Muscle layer of duodenum (tissue), 2 donors: ENCODE measurements around the gene CREB3.

Experiments used
- H3K27ac ChIP-seq: one replicate; pipeline ENCODE4 v1.7.0; 2013; ENCODE audit warnings: mild to moderate bottlenecking, low read length
- H3K27me3 ChIP-seq: one replicate; pipeline ENCODE4 v1.7.0; 2013; ENCODE audit warnings: low read depth, mild to moderate bottlenecking, control low read depth, low read length
- H3K36me3 ChIP-seq, 2 donors: one replicate each; pipeline ENCODE4 v1.7.0; 2013; ENCODE audit warnings: low read length in 2 of 2, control low read depth in 1 of 2, mild to moderate bottlenecking in 1 of 2; ENCODE audit not compliant: insufficient read depth in 2 of 2, control insufficient read depth in 1 of 2
- H3K4me1 ChIP-seq, 2 donors: one replicate each; pipeline ENCODE4 v1.7.0; 2013; ENCODE audit warnings: low read length in 2 of 2, mild to moderate bottlenecking in 2 of 2, control low read depth in 1 of 2, moderate library complexity in 1 of 2; ENCODE audit not compliant: insufficient read depth in 2 of 2, control insufficient read depth in 1 of 2
- H3K4me3 ChIP-seq, 2 donors: one replicate each; pipeline ENCODE4 v1.7.0; 2013; ENCODE audit warnings: low read length in 2 of 2, low read depth in 1 of 2, mild to moderate bottlenecking in 1 of 2
- H3K9me3 ChIP-seq, 2 donors: one replicate each; pipeline ENCODE4 v1.7.0; 2013; ENCODE audit warnings: low read length in 2 of 2, control low read depth in 1 of 2, mild to moderate bottlenecking in 1 of 2; ENCODE audit not compliant: control insufficient read depth in 1 of 2
- donor health status: healthy.

Gene CREB3

DNA sequence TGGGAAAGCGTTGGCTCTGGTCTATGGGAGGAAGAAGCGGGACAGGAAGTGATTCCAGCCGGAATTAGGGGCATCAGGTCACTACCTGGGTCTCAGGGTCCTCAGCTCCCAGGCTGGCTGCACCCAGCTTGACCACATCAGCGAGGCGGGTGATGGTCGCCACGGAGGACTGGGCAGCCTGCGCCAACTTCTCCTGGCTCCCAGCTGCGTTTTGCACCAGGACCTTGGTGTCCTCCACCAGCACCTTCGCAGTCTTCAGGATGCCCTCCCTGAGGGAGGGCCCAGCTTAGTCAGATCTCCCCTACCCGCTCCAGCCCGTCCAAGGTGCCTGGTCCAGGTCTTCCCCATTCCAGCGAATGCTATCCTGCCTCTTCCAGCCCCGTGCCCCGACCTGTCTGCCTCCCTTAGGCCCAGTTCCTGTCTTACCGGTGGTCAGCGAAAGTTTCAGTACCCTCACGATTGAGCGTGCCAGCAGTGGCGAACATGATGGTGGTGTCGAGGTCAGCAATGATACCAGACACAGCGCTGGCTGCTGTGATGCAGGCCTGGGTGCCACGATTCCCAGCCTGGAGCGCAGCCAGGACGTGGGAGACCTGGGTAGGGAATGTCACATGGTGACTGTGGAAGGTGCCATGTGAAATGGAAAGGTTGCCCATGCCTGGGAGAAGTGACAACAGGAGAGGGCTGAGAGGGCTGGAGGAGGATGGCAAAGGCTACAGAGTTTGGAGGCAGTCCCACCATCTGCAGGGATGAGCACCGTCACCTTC, 28.4 kb upstream of the CREB3 start:
- Histone ChIP-seq H3K27me3 (no peaks in the 10 kb centered on the region), H3K9me3 (no peaks in the 10 kb centered on the region), H3K4me1 (no peaks in the 10 kb centered on the region), H3K36me3 (peaks cover 96 to 98% of the 10 kb centered on the region in 2 donors), H3K4me3 (no peak overlapping the region), H3K27ac (no peak overlapping the region)

DNA sequence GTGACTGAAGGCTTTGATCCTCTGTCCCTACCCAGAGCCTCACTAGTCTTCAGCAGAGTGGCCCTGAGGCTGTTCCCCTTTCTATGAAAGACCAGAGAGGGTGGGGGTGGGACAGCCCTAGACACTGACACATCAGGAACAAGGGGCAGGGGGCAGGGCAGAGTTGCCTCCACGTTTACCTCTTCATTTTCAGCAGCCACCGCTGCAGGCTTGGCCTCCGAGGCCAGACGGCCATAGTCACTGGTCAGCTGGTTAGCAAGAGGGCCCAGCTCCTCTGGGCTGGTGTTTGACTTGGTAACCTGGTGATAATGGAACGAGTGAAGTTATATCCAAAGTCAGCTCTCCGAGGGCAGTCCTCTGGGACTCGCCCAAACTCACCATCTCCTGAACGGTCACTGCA, 27.1 kb upstream of the CREB3 start:
- H3K4me1 ChIP-seq = no peaks in the 10 kb centered on the region
- H3K36me3 ChIP-seq = peaks cover 87 to 90% of the 10 kb centered on the region in 2 donors
- no peak overlapping the region for H3K27ac ChIP-seq
- no peaks in the 10 kb centered on the region for H3K27me3 ChIP-seq
- no peaks in the 10 kb centered on the region for H3K9me3 ChIP-seq
- H3K4me3 ChIP-seq = no peak overlapping the region

DNA sequence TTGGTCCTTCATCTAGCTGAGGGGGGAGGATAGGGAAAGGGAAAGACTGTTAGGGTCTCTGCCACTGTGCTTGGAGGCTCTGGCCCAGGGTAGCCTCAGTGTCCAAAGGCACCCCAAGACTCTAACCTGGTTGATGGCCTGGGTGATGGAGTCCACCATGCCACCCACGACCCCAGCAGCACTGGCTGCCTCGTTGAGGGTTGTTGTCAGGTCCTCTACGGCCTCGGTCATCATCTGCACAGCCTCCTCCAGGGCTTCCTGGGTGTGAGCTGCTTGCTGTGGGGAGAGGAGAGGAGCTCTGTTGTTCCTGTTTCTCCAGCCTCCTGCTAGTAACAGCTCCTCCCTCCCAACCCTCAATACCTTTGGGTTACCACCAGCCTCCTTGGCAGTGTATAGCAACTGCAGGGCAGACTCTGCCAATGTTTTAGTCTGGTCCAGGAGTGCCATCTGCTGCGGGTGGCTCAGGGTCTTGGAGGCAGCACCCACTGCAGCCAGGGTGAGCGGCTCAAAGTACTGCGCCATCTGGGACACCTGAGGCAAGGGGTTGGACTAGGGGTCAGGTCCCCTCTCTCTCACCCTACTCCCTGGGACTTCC, 26.5 kb upstream of the CREB3 start:
- Histone ChIP-seq H3K36me3 (peaks cover 87 to 91% of the 10 kb centered on the region in 2 donors), H3K27me3 (no peaks in the 10 kb centered on the region), H3K4me1 (no peaks in the 10 kb centered on the region), H3K9me3 (no peaks in the 10 kb centered on the region), H3K4me3 (no peak overlapping the region), H3K27ac (no peak overlapping the region)

DNA sequence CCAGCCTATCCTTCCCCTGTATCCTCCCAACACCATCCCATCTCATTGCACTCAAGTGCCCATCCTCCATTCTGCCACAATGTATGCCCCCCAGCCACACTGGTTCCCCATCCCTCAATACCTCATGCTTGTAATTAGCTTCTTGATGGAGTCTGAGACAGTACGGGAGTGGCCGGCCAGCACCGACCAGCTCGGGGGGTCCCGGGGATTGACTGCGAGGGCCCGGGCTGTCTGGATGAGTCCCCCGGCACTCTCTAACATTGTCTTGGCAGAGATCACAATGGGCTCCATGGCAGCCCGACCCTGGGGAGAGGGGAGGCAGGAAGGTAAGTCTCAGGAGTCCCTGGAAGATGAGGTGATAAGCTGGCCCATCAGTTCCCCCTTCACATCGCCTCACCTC, 25.5 kb upstream of the CREB3 start:
- peaks cover 87 to 91% of the 10 kb centered on the region in 2 donors for H3K36me3 ChIP-seq
- H3K27ac ChIP-seq = no peak overlapping the region
- no peaks in the 10 kb centered on the region for H3K27me3 ChIP-seq
- H3K9me3 ChIP-seq = no peaks in the 10 kb centered on the region
- H3K4me3 ChIP-seq = no peak overlapping the region
- H3K4me1 ChIP-seq = no peaks in the 10 kb centered on the region

DNA sequence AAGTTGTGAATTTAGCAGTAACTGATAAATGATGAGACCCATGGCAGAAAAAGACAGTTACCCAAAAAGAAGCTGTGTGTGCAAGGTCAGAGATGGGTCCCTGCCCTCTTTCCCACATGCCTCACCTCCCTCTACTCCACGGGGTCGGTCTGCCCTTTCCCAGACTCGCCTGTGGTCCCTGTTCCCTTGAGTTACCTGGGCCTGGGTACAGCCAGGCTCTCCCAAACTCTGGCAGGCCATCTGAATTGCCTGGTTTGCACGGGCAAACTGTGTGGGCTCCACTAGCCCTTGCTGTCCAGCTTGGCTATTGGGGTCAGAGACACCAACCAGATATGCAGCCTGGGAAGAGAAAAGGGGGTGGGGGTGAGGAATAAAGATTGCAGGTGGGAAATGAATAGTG, 24.3 kb upstream of the CREB3 start:
- Histone ChIP-seq H3K4me3 (no peak overlapping the region), H3K27me3 (no peaks in the 10 kb centered on the region), H3K4me1 (no peaks in the 10 kb centered on the region), H3K27ac (no peak overlapping the region), H3K36me3 (peaks cover 88 to 92% of the 10 kb centered on the region in 2 donors), H3K9me3 (no peaks in the 10 kb centered on the region)

DNA sequence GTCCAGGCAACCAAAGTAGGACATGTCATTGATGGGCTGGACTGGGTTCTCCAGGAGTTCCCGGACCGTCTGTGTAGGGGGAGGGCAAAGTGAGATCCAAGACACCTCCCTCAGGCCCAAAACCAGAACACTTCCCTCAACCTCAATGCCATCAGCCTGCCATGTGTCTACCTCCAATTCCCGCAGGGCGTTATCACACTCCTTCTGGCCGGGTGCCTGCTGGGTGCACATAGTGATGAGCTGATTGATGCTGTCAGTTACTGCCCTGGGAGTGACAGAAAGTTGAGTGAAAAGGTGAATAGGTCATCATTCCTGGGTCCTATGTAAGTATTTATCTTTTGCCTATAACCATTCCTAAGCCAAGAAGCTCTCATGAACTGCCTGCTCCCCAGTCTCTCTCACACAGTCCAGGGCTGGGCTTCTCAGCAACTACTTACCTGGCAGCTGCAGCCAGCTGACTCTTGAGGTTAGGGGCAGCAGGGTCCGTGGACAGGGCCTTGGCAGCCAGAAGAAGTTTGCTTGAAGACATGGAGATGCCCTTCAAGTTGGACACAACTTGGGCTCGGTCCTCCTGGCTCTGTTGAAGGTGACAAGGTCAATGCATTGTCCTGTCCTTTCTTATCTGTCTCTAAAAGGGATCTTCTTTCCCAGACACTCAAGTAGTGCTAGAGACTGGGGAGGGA, 21.5 kb upstream of the CREB3 start:
- no peak overlapping the region for H3K27ac ChIP-seq

DNA sequence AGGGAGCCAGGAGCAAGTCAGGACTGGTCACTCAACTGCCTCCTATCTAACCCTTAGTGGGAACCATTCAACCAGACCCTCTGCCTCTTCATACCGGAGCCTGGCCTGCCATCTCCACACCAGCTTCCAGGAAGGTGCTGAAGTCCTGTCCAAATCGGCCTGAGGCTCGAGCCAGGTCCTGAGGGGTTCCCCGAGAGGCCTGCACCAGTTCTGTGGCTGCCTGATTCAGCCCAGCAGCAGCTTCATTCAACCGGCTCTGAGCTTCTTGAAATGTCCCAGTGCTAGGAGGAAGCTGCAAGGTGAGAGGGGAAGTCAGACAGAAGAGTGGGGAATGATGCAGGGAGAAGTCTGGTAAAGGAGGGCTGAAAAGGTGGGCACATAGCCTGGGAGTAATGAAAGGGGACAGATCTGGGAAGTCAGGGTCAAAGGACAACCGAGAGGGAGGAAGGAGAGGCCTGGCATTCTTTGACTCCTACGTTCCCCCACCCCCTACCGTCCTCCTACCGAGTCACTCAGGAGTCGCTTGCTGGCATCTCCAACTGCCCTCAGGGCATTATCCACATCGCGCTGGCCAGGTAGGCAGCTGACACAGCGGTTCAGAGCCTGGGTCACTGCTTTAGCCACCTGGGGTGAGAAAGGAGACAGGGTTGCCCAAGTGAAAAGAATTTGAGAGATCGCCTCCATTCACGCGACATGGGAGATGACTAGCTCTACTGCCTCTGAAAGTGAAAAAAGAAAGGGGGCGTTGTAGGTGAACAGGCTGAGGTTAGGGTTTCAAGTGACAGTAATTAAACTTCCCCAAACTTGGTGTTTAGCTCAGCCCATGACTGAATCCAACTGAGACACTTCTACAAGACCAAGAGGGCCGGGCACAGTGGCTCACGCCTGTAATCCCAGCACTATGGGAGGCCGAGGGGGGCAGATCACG, 20.7 kb upstream of the CREB3 start:
- H3K9me3 ChIP-seq = no peaks in the 10 kb centered on the region
- no peaks in the 10 kb centered on the region for H3K27me3 ChIP-seq
- no peaks in the 10 kb centered on the region for H3K4me1 ChIP-seq
- H3K27ac ChIP-seq = no peak overlapping the region
- peaks cover 85 to 92% of the 10 kb centered on the region in 2 donors for H3K36me3 ChIP-seq
- no peak overlapping the region for H3K4me3 ChIP-seq

More for the DNA sequence above, 21.5 kb upstream of the CREB3 start:
- H3K4me1 ChIP-seq = no peaks in the 10 kb centered on the region
- H3K9me3 ChIP-seq = no peaks in the 10 kb centered on the region
- H3K27me3 ChIP-seq = no peaks in the 10 kb centered on the region
- H3K4me3 ChIP-seq = no peak overlapping the region
- peaks cover 85 to 92% of the 10 kb centered on the region in 2 donors for H3K36me3 ChIP-seq

DNA sequence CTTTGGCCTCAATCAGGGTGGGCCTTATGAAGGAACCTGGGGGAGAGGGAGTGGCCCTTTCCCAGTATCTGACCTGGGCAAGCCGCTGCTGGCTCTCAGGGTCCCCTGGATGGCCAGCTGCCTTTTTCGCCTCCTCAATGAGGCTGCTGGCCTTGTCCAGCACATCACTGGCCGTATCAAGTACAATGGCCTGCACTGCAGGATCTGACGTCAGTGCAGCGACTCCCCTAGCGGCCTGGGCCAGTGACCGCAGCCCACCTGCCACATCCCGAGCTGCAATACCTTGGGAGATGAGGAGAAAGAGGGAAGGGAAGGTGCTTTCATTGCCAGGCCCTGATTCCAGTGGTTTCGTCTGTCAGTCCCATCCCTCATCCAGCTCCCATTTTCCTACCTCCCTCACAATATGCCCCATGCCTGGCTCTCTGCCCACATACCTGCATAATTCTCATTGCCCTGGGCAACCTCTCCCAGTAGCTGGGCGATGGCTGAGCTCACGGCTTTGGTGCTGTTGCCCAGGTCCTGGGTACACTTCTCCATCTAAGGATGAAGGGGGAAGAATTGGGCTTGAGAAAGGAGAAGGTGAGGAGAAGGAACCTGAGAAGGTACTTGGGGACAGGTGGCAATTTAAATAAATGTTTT, 19.6 kb upstream of the CREB3 start:
- no peak overlapping the region for H3K27ac ChIP-seq
- H3K27me3 ChIP-seq = no peaks in the 10 kb centered on the region
- H3K4me1 ChIP-seq = no peaks in the 10 kb centered on the region
- no peak overlapping the region for H3K4me3 ChIP-seq
- H3K9me3 ChIP-seq = no peaks in the 10 kb centered on the region
- H3K36me3 ChIP-seq = peaks cover 85 to 92% of the 10 kb centered on the region in 2 donors

DNA sequence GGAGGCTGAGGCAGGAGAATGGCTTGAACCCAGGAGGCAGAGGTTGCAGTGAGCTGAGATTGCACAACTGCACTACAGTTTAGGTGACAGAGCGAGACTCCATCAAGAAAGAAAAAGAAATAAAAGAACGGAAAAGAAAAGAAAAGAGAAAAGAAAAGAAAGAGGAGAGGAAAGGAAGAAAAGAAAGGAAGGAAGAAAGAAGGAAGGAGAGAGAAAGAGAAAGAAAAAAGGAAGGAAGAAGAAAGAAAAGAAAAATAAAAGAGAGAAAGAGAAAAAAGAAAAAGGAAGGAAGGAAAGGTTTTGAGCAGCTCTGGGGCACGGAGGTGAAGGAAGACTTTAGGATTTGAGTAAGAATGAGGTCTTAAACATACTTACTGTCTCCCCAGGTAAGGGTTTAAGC, 18.9 kb upstream of the CREB3 start:
- Histone ChIP-seq H3K9me3 (no peaks in the 10 kb centered on the region), H3K27me3 (no peaks in the 10 kb centered on the region), H3K4me1 (no peaks in the 10 kb centered on the region), H3K4me3 (no peak overlapping the region), H3K36me3 (peaks cover 85 to 92% of the 10 kb centered on the region in 2 donors), H3K27ac (no peak overlapping the region)

DNA sequence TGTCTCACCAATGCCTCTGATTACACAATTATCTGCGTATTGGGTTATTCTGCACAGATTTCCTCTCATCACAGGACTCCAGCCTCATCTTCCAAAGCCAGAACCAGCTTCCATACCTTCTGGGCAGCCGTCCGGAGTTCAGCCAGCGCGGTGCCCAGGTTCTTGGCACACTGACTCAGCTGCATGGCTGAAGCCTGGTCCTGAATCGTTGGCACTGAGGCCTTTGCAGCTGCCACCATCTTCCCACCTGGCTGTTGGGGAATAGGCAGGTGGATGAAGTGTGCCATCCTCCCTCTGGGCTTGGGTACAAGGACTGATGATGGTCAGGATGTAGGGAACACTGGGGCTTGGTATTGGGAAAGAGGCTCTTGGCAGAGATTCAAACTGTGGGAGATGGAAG, 18.3 kb upstream of the CREB3 start:
- Histone ChIP-seq H3K9me3 (no peaks in the 10 kb centered on the region), H3K4me3 (no peak overlapping the region), H3K27me3 (no peaks in the 10 kb centered on the region), H3K27ac (no peak overlapping the region), H3K4me1 (no peaks in the 10 kb centered on the region), H3K36me3 (peaks cover 86 to 92% of the 10 kb centered on the region in 2 donors)
